HepG2 (cell line): ENCODE data around the gene MAP3K3. TPM values are rescaled to one million over a fixed set of nuclear protein-coding genes. Genes with fewer than 3 reads are reported as not detected.
A peak's percentile ranks its signal among the peaks of the same experiment; 100 is the strongest.

Experiments used
- ATF4 ChIP-seq, 2 experiments: fragments of 450-650 bp in 1 of 2; sonication (generic) in 1 of 2; formaldehyde crosslinking; IDR thresholded peaks; 2 replicates each; pipeline versions ENCODE4 v1.5.0 to v1.8.0; 2020 to 2022; ENCODE audit warnings: mild to moderate bottlenecking in 1 of 2, missing genetic modification reagents in 1 of 2
- CREM ChIP-seq, 2 experiments: sonication (generic) in 1 of 2; formaldehyde crosslinking in 1 of 2; IDR thresholded peaks; 2 replicates each; pipeline versions ENCODE4 v1.4.0 to v1.6.1; 2016 to 2020; ENCODE audit warnings: antibody characterized with exemption in 1 of 2, mild to moderate bottlenecking in 1 of 2, missing genetic modification reagents in 1 of 2
- EEA1 ChIP-seq: sonication (generic); formaldehyde crosslinking; IDR thresholded peaks from 2 replicates; pipeline ENCODE4 v1.5.1; 2020; ENCODE audit warnings: mild to moderate bottlenecking, missing genetic modification reagents, borderline replicate concordance
- MIER2 ChIP-seq: IDR thresholded peaks from 2 replicates; pipeline ENCODE4 v1.6.1; 2016; ENCODE audit warnings: missing biosample characterization, missing genetic modification reagents
- MIXL1 ChIP-seq: IDR thresholded peaks from 2 replicates; pipeline ENCODE4 v1.6.1; 2016
- SMYD3 ChIP-seq: sonication (generic); formaldehyde crosslinking; IDR thresholded peaks from 2 replicates; pipeline ENCODE4 v1.8.1; 2023; ENCODE audit warnings: mild to moderate bottlenecking, missing genetic modification reagents
- SRY ChIP-seq: sonication (generic); formaldehyde crosslinking; IDR thresholded peaks from 2 replicates; pipeline ENCODE4 v1.8.0; 2022; ENCODE audit warnings: mild to moderate bottlenecking, missing genetic modification reagents
- TMF1 ChIP-seq: sonication (generic); formaldehyde crosslinking; IDR thresholded peaks from 2 replicates; pipeline ENCODE4 v1.8.1; 2022; ENCODE audit warnings: low read depth, missing genetic modification reagents
- ZC3H13 ChIP-seq: sonication (generic); formaldehyde crosslinking; IDR thresholded peaks from 2 replicates; pipeline ENCODE4 v1.8.1; 2023; ENCODE audit warnings: mild to moderate bottlenecking, missing genetic modification reagents, moderate library complexity
- ZGPAT ChIP-seq: IDR thresholded peaks from 2 replicates; pipeline ENCODE4 v1.6.1; 2016; ENCODE audit warnings: mild to moderate bottlenecking
- ZNF20 ChIP-seq: sonication (generic); formaldehyde crosslinking; IDR thresholded peaks from 2 replicates; pipeline ENCODE4 v1.4.0; 2020; ENCODE audit warnings: mild to moderate bottlenecking, moderate library complexity, missing genetic modification reagents
- ZNF331 ChIP-seq: sonication (generic); formaldehyde crosslinking; IDR thresholded peaks from 2 replicates; pipeline ENCODE4 v1.4.0; 2020; ENCODE audit warnings: missing genetic modification reagents
- ZNF354B ChIP-seq: sonication (generic); formaldehyde crosslinking; IDR thresholded peaks from 2 replicates; pipeline ENCODE4 v1.8.0; 2022; ENCODE audit warnings: mild to moderate bottlenecking, missing genetic modification reagents
- ZNF431 ChIP-seq: sonication (generic); formaldehyde crosslinking; IDR thresholded peaks from 2 replicates; pipeline ENCODE4 v1.9.0; 2022; ENCODE audit warnings: missing genetic modification reagents, low read depth, mild to moderate bottlenecking, borderline replicate concordance
- ZNF552 ChIP-seq: sonication (generic); formaldehyde crosslinking; IDR thresholded peaks from 2 replicates; pipeline ENCODE4 v1.9.0; 2022; ENCODE audit warnings: missing genetic modification reagents, mild to moderate bottlenecking, borderline replicate concordance
- ZNF607 ChIP-seq: sonication (generic); formaldehyde crosslinking; IDR thresholded peaks from 2 replicates; pipeline ENCODE4 v1.5.1; 2020; ENCODE audit warnings: missing genetic modification reagents, mild to moderate bottlenecking, borderline replicate concordance
- ZNF616 ChIP-seq: sonication (generic); formaldehyde crosslinking; IDR thresholded peaks from 2 replicates; pipeline ENCODE4 v1.5.0; 2020; ENCODE audit warnings: low read depth, mild to moderate bottlenecking, missing genetic modification reagents
- ZNF691 ChIP-seq: sonication (generic); formaldehyde crosslinking; IDR thresholded peaks from 2 replicates; pipeline ENCODE4 v1.4.0; 2020; ENCODE audit warnings: missing genetic modification reagents, low read depth, mild to moderate bottlenecking, borderline replicate concordance
- ZNF737 ChIP-seq: sonication (generic); formaldehyde crosslinking; IDR thresholded peaks from 2 replicates; pipeline ENCODE4 v1.5.0; 2020; ENCODE audit warnings: missing genetic modification reagents, mild to moderate bottlenecking, borderline replicate concordance
- polyA plus RNA-seq, 8 experiments: library from polyadenylated mRNA; depleted of rRNA in 3 of 8; stranded (reverse) in 7 of 8; unstranded in 1 of 8; fragments of >200 nt; fragmentation: Illumina TruSeq in 4 of 8; extraction: Trizol in 4 of 8; gene quantifications; 2 replicates each; pipeline versions ENCODE4 v1.2.1 to v1.2.3, GENCODE V29; 2011 to 2016; ENCODE audit warnings: low read depth in 4 of 8, missing spikeins in 1 of 8, mixed read lengths in 1 of 8; ENCODE audit not compliant: insufficient read depth in 1 of 8
- total RNA-seq, 5 experiments: library from RNA; depleted of rRNA; stranded (reverse); fragments of >200 nt; fragmentation: Illumina TruSeq; extraction: Trizol; gene quantifications; 2 replicates each; pipeline ENCODE4 v1.2.3, GENCODE V29; 2016; ENCODE audit warnings: low read depth in 1 of 5
- TF ChIP-seq, protein P1 (sequence below): sonication (generic); formaldehyde crosslinking; IDR thresholded peaks from 2 replicates; pipeline ENCODE4 v1.9.0; 2022; ENCODE audit warnings: low read depth, missing genetic modification reagents
- TF ChIP-seq, protein P2 (sequence below): IDR thresholded peaks from 2 replicates; pipeline ENCODE4 v1.6.1; 2012; ENCODE audit warnings: low read length, improper control_type of control experiment

Gene MAP3K3
- total and polyA plus RNA-seq, 2 of the 13 experiments (the other 11 are each of a cell fraction or from before 2014, with no cell fraction given), result 17.7 to 21.8 TPM

GRCh38 chr17:63578027-63578768 is 44.0 kb upstream of the MAP3K3 start (continued):
- peak; percentile 96 for TF ChIP-seq ZGPAT
- TF ChIP-seq MIER2, result 0 out of 2 replicates have a peak, but pooled peaks have one; percentile 76
- TF ChIP-seq SRY (CRISPR knock-in tag), result no peak
- TF ChIP-seq MIXL1 (CRISPR knock-in tag), result no peak; the same call in 1 of the 2 replicates
- TF ChIP-seq ZNF737, result no peak
- no peak for TF ChIP-seq EEA1 (CRISPR knock-in tag)
- 0 out of 2 replicates have a peak, but pooled peaks have one; percentile 80 for TF ChIP-seq SMYD3 (CRISPR knock-in tag)
- TF ChIP-seq TMF1 (CRISPR knock-in tag), result no peak
- peak; percentile 73 for TF ChIP-seq ZNF331 (CRISPR knock-in tag)
- TF ChIP-seq, protein P1, sequence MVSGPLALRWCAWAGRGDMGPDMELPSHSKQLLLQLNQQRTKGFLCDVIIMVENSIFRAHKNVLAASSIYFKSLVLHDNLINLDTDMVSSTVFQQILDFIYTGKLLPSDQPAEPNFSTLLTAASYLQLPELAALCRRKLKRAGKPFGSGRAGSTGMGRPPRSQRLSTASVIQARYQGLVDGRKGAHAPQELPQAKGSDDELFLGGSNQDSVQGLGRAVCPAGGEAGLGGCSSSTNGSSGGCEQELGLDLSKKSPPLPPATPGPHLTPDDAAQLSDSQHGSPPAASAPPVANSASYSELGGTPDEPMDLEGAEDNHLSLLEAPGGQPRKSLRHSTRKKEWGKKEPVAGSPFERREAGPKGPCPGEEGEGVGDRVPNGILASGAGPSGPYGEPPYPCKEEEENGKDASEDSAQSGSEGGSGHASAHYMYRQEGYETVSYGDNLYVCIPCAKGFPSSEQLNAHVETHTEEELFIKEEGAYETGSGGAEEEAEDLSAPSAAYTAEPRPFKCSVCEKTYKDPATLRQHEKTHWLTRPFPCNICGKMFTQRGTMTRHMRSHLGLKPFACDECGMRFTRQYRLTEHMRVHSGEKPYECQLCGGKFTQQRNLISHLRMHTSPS (CRISPR knock-in tag), result no peak
- no peak for TF ChIP-seq ZNF616 (CRISPR knock-in tag)
- TF ChIP-seq ZNF20 (CRISPR knock-in tag), result no peak
- TF ChIP-seq ZNF691, result peak; percentile 54
- TF ChIP-seq, protein P2, sequence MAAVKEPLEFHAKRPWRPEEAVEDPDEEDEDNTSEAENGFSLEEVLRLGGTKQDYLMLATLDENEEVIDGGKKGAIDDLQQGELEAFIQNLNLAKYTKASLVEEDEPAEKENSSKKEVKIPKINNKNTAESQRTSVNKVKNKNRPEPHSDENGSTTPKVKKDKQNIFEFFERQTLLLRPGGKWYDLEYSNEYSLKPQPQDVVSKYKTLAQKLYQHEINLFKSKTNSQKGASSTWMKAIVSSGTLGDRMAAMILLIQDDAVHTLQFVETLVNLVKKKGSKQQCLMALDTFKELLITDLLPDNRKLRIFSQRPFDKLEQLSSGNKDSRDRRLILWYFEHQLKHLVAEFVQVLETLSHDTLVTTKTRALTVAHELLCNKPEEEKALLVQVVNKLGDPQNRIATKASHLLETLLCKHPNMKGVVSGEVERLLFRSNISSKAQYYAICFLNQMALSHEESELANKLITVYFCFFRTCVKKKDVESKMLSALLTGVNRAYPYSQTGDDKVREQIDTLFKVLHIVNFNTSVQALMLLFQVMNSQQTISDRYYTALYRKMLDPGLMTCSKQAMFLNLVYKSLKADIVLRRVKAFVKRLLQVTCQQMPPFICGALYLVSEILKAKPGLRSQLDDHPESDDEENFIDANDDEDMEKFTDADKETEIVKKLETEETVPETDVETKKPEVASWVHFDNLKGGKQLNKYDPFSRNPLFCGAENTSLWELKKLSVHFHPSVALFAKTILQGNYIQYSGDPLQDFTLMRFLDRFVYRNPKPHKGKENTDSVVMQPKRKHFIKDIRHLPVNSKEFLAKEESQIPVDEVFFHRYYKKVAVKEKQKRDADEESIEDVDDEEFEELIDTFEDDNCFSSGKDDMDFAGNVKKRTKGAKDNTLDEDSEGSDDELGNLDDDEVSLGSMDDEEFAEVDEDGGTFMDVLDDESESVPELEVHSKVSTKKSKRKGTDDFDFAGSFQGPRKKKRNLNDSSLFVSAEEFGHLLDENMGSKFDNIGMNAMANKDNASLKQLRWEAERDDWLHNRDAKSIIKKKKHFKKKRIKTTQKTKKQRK, result no peak
- no peak for TF ChIP-seq ZNF431 (CRISPR knock-in tag)
- no peak; the same call in 1 of the 2 replicates for TF ChIP-seq ZNF552 (CRISPR knock-in tag)
- no peak for TF ChIP-seq ZNF354B (CRISPR knock-in tag)
- peak; percentile 80 for TF ChIP-seq CREM (IDR thresholded peaks at IDR 0.05)
- no peak for TF ChIP-seq CREM (CRISPR knock-in tag; IDR thresholded peaks at IDR 0.05)
- no peak for TF ChIP-seq ZC3H13 (CRISPR knock-in tag)
- TF ChIP-seq ZNF607 (CRISPR knock-in tag), result no peak
- peak in 1 of 2 experiments; percentile 47; a peak in 1 of 4 replicates for TF ChIP-seq ATF4 (CRISPR knock-in tag; IDR thresholded peaks at IDR 0.05)
